Trophoblast cell (in vitro differentiated cells and primary cell): ENCODE results near the gene KRTAP10-2.
A peak's percentile ranks its signal among the peaks of the same experiment; 100 is the strongest.
"Not testable (repeated sequence)": the region's sequence is repeated elsewhere in the genome, so short reads cannot be mapped to it uniquely, and the experiment has no call there.

Source experiments
- DNase-seq, 2 donors: peaks; one replicate each; pipeline ENCODE4 v3.0.0-alpha.2; 2016
- H2AFZ ChIP-seq: 2 replicates; pipeline ENCODE4 v1.6.1; 2013; ENCODE audit warnings: low read length, moderate library complexity, mild to moderate bottlenecking; ENCODE audit not compliant: insufficient read depth, poor library complexity
- H2AK5ac ChIP-seq: 2 replicates; pipeline ENCODE4 v1.6.1; 2013; ENCODE audit warnings: mild to moderate bottlenecking, low read length
- H2BK120ac ChIP-seq: 2 replicates; pipeline ENCODE4 v1.6.1; 2013; ENCODE audit warnings: low read length, mild to moderate bottlenecking, moderate library complexity; ENCODE audit not compliant: insufficient read depth, poor library complexity
- H2BK12ac ChIP-seq: 2 replicates; pipeline ENCODE4 v1.6.1; 2013; ENCODE audit warnings: mild to moderate bottlenecking, low read length, moderate library complexity
- H2BK5ac ChIP-seq: 2 replicates; pipeline ENCODE4 v1.6.1; 2013; ENCODE audit warnings: low read length, low read depth, moderate library complexity, mild to moderate bottlenecking; ENCODE audit not compliant: poor library complexity
- H3K14ac ChIP-seq: 2 replicates; pipeline ENCODE4 v1.6.1; 2013; ENCODE audit warnings: mild to moderate bottlenecking, low read length
- H3K18ac ChIP-seq: 2 replicates; pipeline ENCODE4 v1.6.1; 2013; ENCODE audit warnings: mild to moderate bottlenecking, low read length
- H3K23ac ChIP-seq: 2 replicates; pipeline ENCODE4 v1.6.1; 2013; ENCODE audit warnings: low read length
- H3K27ac ChIP-seq: 2 replicates; pipeline ENCODE4 v1.5.1; 2013; ENCODE audit warnings: low read depth, mild to moderate bottlenecking, inconsistent platforms, low read length, moderate library complexity
- H3K27me3 ChIP-seq: 2 replicates; pipeline ENCODE4 v1.6.1; 2013; ENCODE audit warnings: inconsistent platforms, mild to moderate bottlenecking, low read length, moderate library complexity; ENCODE audit not compliant: insufficient read depth
- H3K36me3 ChIP-seq, 2 experiments: 1 replicate in 1 of 2; 2 replicates in 1 of 2; pipeline ENCODE4 v1.6.1; 2013; ENCODE audit warnings: low read length in 2 of 2, mild to moderate bottlenecking in 2 of 2, moderate library complexity in 1 of 2; ENCODE audit not compliant: insufficient read depth in 2 of 2, control insufficient read depth in 1 of 2
- H3K4ac ChIP-seq: 2 replicates; pipeline ENCODE4 v1.6.1; 2013; ENCODE audit warnings: low read depth, mild to moderate bottlenecking, low read length, moderate library complexity
- H3K4me1 ChIP-seq, 2 experiments: 1 replicate in 1 of 2; 2 replicates in 1 of 2; pipeline ENCODE4 v1.6.1; 2013; ENCODE audit warnings: low read length in 2 of 2, mild to moderate bottlenecking in 2 of 2, moderate library complexity in 1 of 2; ENCODE audit not compliant: insufficient read depth in 2 of 2, control insufficient read depth in 1 of 2
- H3K4me2 ChIP-seq: 2 replicates; pipeline ENCODE4 v1.6.1; 2013; ENCODE audit warnings: inconsistent platforms, mild to moderate bottlenecking, low read length, moderate library complexity
- H3K4me3 ChIP-seq: 2 replicates; pipeline ENCODE4 v1.5.1; 2013; ENCODE audit warnings: mild to moderate bottlenecking, low read depth, low read length, inconsistent platforms
- H3K79me1 ChIP-seq: one replicate; pipeline ENCODE4 v1.6.1; 2013; ENCODE audit warnings: low read length
- H3K79me2 ChIP-seq: 2 replicates; pipeline ENCODE4 v1.6.1; 2013; ENCODE audit warnings: low read length, mild to moderate bottlenecking; ENCODE audit not compliant: control insufficient read depth, insufficient read depth, poor library complexity
- H3K9ac ChIP-seq: 2 replicates; pipeline ENCODE4 v1.6.1; 2013; ENCODE audit warnings: mild to moderate bottlenecking, low read length
- H3K9me3 ChIP-seq: 2 replicates; pipeline ENCODE4 v1.6.1; 2013; ENCODE audit warnings: low read depth, mild to moderate bottlenecking, control low read depth, inconsistent platforms, low read length; ENCODE audit not compliant: insufficient read depth
- H4K12ac ChIP-seq: 2 replicates; pipeline ENCODE4 v1.6.1; 2013; ENCODE audit warnings: low read depth, mild to moderate bottlenecking, low read length, moderate library complexity
- H4K8ac ChIP-seq: 2 replicates; pipeline ENCODE4 v1.6.1; 2013; ENCODE audit warnings: low read depth, mild to moderate bottlenecking, low read length, moderate library complexity
- H4K91ac ChIP-seq: one replicate; pipeline ENCODE4 v1.6.1; 2013; ENCODE audit warnings: low read depth, mild to moderate bottlenecking, low read length, moderate library complexity
- WGBS: extraction: QIAGEN DNeasy Blood & Tissue Kit; methylation state at CpG from one replicate; pipeline ENCODE4 v1.1.7; 2013; ENCODE audit warnings: missing lambda C conversion rate; ENCODE audit not compliant: insufficient read length, insufficient coverage; ENCODE audit errors: extremely low coverage; 5-methylcytosine and 5-hydroxymethylcytosine counted together

KRTAP10-2 gene

GRCh38 chr21:44580231-44580821 lies 29.0 kb upstream of the KRTAP10-2 start, which contains the start of gene KRTAP10-5:
TSS of gene KRTAP10-5 (minus strand) at chr21:44580604. CDS start at chr21:44580578, 26 bp downstream.
- not testable (repeated sequence) for H2BK5ac ChIP-seq, H2BK12ac ChIP-seq, H4K91ac ChIP-seq, H3K14ac ChIP-seq, H4K8ac ChIP-seq, H3K79me1 ChIP-seq, H3K4me1 ChIP-seq, H3K18ac ChIP-seq, H2AK5ac ChIP-seq, H3K9ac ChIP-seq, H3K27me3 ChIP-seq, H3K79me2 ChIP-seq, H2BK120ac ChIP-seq, H3K36me3 ChIP-seq, H3K4ac ChIP-seq, H4K12ac ChIP-seq, DNase-seq, H3K23ac ChIP-seq, H3K4me2 ChIP-seq, H2AFZ ChIP-seq, H3K27ac ChIP-seq
- Histone ChIP-seq H3K9me3 (peaks cover 16% of the 10 kb centered on the region), H3K4me3 (peak within 1 kb of the TSS; percentile 18)
- no CpG with 5 or more reads among the region's 19 CpGs for WGBS

- Histone ChIP-seq H3K27ac (no peak overlapping the region), H3K18ac (no peak overlapping the region), H2AFZ (no peak overlapping the region), H3K36me3 (no peaks in the 10 kb centered on the region), H3K14ac (no peak overlapping the region), H3K9ac (no peak overlapping the region), H3K27me3 (no peaks in the 10 kb centered on the region), H3K4me3 (peak overlapping the region; percentile 18), H3K4me1 (no peaks in the 10 kb centered on the region), H2AK5ac (no peak overlapping the region), H3K79me1 (no peaks in the 10 kb centered on the region), H3K4me2 (no peak overlapping the region), H3K4ac (no peak overlapping the region), H2BK120ac (no peak overlapping the region), H4K8ac (no peak overlapping the region), H4K91ac (no peak overlapping the region), H3K9me3 (peaks cover 16% of the 10 kb centered on the region), H3K79me2 (no peaks in the 10 kb centered on the region), H3K23ac (no peak overlapping the region), H2BK12ac (no peak overlapping the region), H4K12ac (no peak overlapping the region), H2BK5ac (no peak overlapping the region)
- WGBS: no CpG with 5 or more reads among the region's 7 CpGs
- DNase-seq: no peak
Measured at GRCh38 chr21:44579833-44580144, 28.5 kb upstream of the KRTAP10-2 start.

- DNase-seq: no peak
- Histone ChIP-seq H2BK5ac (no peak overlapping the region), H2AFZ (no peak overlapping the region), H3K79me2 (no peaks in the 10 kb centered on the region), H4K12ac (no peak overlapping the region), H3K18ac (no peak overlapping the region), H3K4ac (no peak overlapping the region), H3K23ac (no peak overlapping the region), H3K27me3 (no peaks in the 10 kb centered on the region), H3K4me1 (no peaks in the 10 kb centered on the region), H2BK120ac (no peak overlapping the region), H3K14ac (no peak overlapping the region), H3K9me3 (peaks cover 16% of the 10 kb centered on the region), H3K4me3 (no peak overlapping the region), H2AK5ac (no peak overlapping the region), H3K79me1 (no peaks in the 10 kb centered on the region), H3K9ac (no peak overlapping the region), H3K27ac (no peak overlapping the region), H4K91ac (no peak overlapping the region), H2BK12ac (no peak overlapping the region), H3K36me3 (no peaks in the 10 kb centered on the region), H4K8ac (no peak overlapping the region), H3K4me2 (no peak overlapping the region)
- no CpG with 5 or more reads among the region's 22 CpGs for WGBS
Measured at GRCh38 chr21:44579056-44579832, 27.9 kb upstream of the KRTAP10-2 start.

- WGBS: no CpG with 5 or more reads among the region's 17 CpGs
- Histone ChIP-seq H3K18ac (no peak overlapping the region), H3K4me1 (no peaks in the 10 kb centered on the region)
Measured at GRCh38 chr21:44578371-44579055, 27.2 kb upstream of the KRTAP10-2 start.

More at GRCh38 chr21:44578371-44579055, 27.2 kb upstream of the KRTAP10-2 start:
- H3K27me3 ChIP-seq: no peaks in the 10 kb centered on the region
- H2AFZ ChIP-seq: no peak overlapping the region
- peaks cover 16% of the 10 kb centered on the region for H3K9me3 ChIP-seq
- H3K4me2 ChIP-seq: no peak overlapping the region
- no peak overlapping the region for H4K12ac ChIP-seq
- no peak overlapping the region for H3K27ac ChIP-seq
- H2BK120ac ChIP-seq: no peak overlapping the region
- no peak overlapping the region for H2AK5ac ChIP-seq
- no peak overlapping the region for H2BK5ac ChIP-seq
- H3K79me1 ChIP-seq: no peaks in the 10 kb centered on the region
- H3K23ac ChIP-seq: no peak overlapping the region
- H3K4ac ChIP-seq: no peak overlapping the region
- no peak for DNase-seq
- no peaks in the 10 kb centered on the region for H3K79me2 ChIP-seq
- H4K91ac ChIP-seq: no peak overlapping the region
- no peak overlapping the region for H3K4me3 ChIP-seq
- no peak overlapping the region for H3K9ac ChIP-seq
- H3K36me3 ChIP-seq: no peaks in the 10 kb centered on the region
- no peak overlapping the region for H2BK12ac ChIP-seq
- no peak overlapping the region for H3K14ac ChIP-seq
- no peak overlapping the region for H4K8ac ChIP-seq
